ENCODE measurements around the gene TOP2A. TPM values are rescaled to one million over a fixed set of nuclear protein-coding genes. Genes with fewer than 3 reads are reported as not detected.
A peak's percentile ranks its signal among the peaks of the same experiment; 100 is the strongest.

Gene TOP2A
- polyA plus RNA-seq, 1 experiment, result 53.5 TPM

DNA sequence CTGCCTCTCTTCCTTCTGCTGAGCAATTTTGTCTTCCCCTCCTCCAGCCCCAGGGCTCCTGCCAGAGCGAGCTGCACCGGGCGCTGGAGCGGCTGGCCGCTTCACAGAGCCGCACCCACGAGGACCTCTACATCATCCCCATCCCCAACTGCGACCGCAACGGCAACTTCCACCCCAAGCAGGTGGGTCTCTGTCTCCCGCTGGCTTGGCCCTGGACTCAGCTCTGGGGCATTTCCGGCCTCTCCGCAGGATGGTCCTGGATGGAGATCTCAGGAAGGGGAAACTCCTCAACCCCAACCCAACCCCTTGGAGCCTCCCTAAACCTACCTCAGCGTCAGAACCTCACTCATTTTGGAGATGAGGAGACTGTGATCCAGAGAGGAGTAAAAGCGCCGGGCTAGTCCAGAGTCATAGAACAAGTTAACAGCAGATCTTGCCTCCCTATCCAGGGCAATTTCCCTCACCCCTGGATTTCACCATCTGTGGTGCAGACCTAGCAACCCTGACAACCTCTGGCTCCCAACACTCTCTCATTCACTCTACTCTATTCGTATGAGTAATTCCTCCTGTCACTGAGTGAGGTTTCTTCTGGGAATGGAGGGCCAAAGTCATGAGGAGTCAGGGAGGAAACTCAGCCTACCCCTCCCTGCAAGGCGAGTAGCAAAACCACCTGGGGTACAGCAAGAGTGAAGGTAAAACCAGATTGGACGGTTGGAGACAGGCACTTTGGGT lies 36.4 kb upstream of the TOP2A start:
- no peak for DNase-seq (ENCODE audit: low read depth, low spot score)
- Histone ChIP-seq H3K9me3 (ENCODE audit: control insufficient read depth, insufficient read depth, low read length) (no peaks in the 10 kb centered on the region), H3K27me3 (ENCODE audit: control insufficient read depth, insufficient read depth, low read length) (no peaks in the 10 kb centered on the region), H3K4me3 (ENCODE audit: low read depth, low read length) (no peak overlapping the region), H3K27ac (ENCODE audit: low read depth, low read length) (peak overlapping the region; percentile 57)
- ChIA-PET CTCF (interaction anchor here (0.8 to 2.0 kb wide), 2 partner anchors 22 to 81 kb away, joined by 3 to 7 read pairs; no protein-coding TSS in a partner anchor), POLR2A (interaction anchor here (1.5 kb wide), 1 partner anchor 10 kb away, joined by 4 read pairs; the partner anchor contains the start of gene IGFBP4)
- no peak for TF ChIP-seq CTCF (IDR thresholded peaks at IDR 0.05; ENCODE audit: low read depth, low read length)

DNA sequence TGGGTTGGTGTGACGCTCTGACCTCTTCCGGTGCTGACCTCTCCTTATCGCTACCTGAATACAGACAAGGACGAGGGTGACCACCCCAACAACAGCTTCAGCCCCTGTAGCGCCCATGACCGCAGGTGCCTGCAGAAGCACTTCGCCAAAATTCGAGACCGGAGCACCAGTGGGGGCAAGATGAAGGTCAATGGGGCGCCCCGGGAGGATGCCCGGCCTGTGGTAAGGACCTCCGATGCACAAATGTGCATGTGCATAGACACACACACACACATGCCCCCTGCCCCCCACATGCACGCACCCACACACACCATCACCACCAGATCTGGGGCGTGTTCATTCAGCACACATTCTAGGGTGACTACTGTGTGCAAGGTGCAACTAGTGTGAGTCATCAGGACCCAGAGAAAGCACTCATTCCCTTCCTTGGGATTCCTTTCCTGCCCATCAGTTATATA lies 35.3 kb upstream of the TOP2A start:
- H3K9me3 ChIP-seq (ENCODE audit: control insufficient read depth, insufficient read depth, low read length), result no peaks in the 10 kb centered on the region
- H3K4me3 ChIP-seq (ENCODE audit: low read depth, low read length), result no peak overlapping the region
- no peaks in the 10 kb centered on the region for H3K27me3 ChIP-seq (ENCODE audit: control insufficient read depth, insufficient read depth, low read length)
- CTCF ChIA-PET, result interaction anchor here (0.6 kb wide), 1 partner anchor 23 kb away, joined by 3 read pairs; no protein-coding TSS in a partner anchor
- no peak for TF ChIP-seq CTCF (IDR thresholded peaks at IDR 0.05; ENCODE audit: low read depth, low read length)
- POLR2A ChIA-PET, result interaction anchor here (1.4 kb wide), 1 partner anchor 9 kb away, joined by 5 read pairs; no protein-coding TSS in a partner anchor
- peak overlapping the region; percentile 85 for H3K27ac ChIP-seq (ENCODE audit: low read depth, low read length)
- no peak for DNase-seq (ENCODE audit: low read depth, low spot score)

DNA sequence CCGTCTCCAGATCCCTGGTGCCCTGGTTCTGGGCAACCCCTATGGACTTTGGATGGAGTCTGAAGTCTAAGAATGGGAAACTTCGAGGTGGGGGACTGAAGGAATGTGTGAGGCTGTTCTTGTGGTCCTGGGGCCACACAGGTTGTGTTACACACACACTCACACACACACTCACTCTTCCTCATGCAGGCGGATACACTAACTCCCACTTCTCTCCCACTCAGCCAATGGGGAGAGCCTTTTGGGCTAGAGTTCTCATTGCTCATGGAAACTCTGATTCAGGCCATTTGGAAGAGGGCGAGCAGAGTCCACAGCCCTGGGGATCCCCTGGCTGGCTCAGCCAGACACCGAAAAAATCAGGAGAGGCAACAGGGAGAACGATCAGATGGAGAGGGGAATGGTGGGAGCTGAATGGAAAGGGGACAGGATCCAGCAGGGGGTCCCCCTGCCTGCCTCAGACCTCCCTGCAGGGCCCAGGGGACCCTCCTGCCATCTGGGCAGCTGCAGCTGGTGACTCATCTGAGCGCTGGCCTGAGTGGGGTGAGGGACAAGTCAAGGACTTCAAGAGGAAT lies 34.6 kb upstream of the TOP2A start:
- Histone ChIP-seq H3K27ac (ENCODE audit: low read depth, low read length) (peak overlapping the region; percentile 85), H3K4me3 (ENCODE audit: low read depth, low read length) (no peak overlapping the region; the same call in 1 of the 2 replicates), H3K27me3 (ENCODE audit: control insufficient read depth, insufficient read depth, low read length) (no peaks in the 10 kb centered on the region), H3K9me3 (ENCODE audit: control insufficient read depth, insufficient read depth, low read length) (no peaks in the 10 kb centered on the region)
- ChIA-PET POLR2A (interaction anchor here (0.6 to 1.8 kb wide), 3 partner anchors 8 to 76 kb away, joined by 3 to 8 read pairs (median 5); no protein-coding TSS in a partner anchor), CTCF (interaction anchor here (0.6 to 2.9 kb wide), 3 partner anchors 11 to 107 kb away, joined by 3 to 10 read pairs (median 7); no protein-coding TSS in a partner anchor)
- DNase-seq (ENCODE audit: low read depth, low spot score), result no peak
- no peak for TF ChIP-seq CTCF (IDR thresholded peaks at IDR 0.05; ENCODE audit: low read depth, low read length)

DNA sequence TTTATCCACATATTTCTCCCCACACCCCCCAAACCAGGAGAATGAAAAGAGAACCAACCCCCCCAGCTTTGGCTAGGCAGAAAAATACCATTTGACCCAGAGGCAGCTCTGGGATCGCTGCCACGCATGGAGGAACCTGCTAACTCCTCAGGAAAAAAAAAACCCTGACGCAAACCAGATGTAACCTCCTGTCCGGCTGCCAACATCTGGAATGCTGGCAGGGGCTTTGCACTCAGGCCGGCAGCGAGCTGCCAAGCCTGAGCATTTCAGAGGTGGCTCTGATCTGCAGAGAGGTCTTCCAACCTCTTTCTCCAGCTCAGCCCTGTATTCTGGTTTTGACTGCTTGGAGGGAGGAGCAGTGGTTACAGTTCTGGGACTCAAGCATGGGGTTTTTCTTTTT lies 33.7 kb upstream of the TOP2A start:
- peak; percentile 84 for DNase-seq (ENCODE audit: low read depth, low spot score)
- POLR2A ChIA-PET, result interaction anchor here (0.6 to 2.4 kb wide), 9 partner anchors 8 to 105 kb away, joined by 3 to 30 read pairs (median 5); no protein-coding TSS in a partner anchor

More for the DNA sequence above, 33.7 kb upstream of the TOP2A start:
- CTCF ChIA-PET, result interaction anchor here (1.0 to 2.9 kb wide), 3 partner anchors 10 to 108 kb away, joined by 3 to 10 read pairs (median 7); no protein-coding TSS in a partner anchor
- no peaks in the 10 kb centered on the region for H3K27me3 ChIP-seq (ENCODE audit: control insufficient read depth, insufficient read depth, low read length)
- peak overlapping the region; percentile 85 for H3K27ac ChIP-seq (ENCODE audit: low read depth, low read length)
- H3K9me3 ChIP-seq (ENCODE audit: control insufficient read depth, insufficient read depth, low read length), result no peaks in the 10 kb centered on the region
- H3K4me3 ChIP-seq (ENCODE audit: low read depth, low read length), result no peak overlapping the region
- no peak for TF ChIP-seq CTCF (IDR thresholded peaks at IDR 0.05; ENCODE audit: low read depth, low read length)
